Measurements from ENCODE around the gene TTC27.

Gene TTC27

GRCh38 chr2:32668254-32668653, 40.4 kb downstream of the TTC27 start:
- DNase-seq (ENCODE audit: low read depth in 2 of 2), result no peak

GRCh38 chr2:32671885-32672533, 44.2 kb downstream of the TTC27 start:
- peak; percentile 21 to 23 for DNase-seq (ENCODE audit: low read depth in 2 of 2)

- DNase-seq (ENCODE audit: low read depth in 2 of 2), result peak; percentile 34 to 42
Measured at GRCh38 chr2:32678825-32679224, 51.0 kb downstream of the TTC27 start.

- no peak for DNase-seq (ENCODE audit: low read depth in 2 of 2)
Measured at GRCh38 chr2:32680942-32681341, 53.1 kb downstream of the TTC27 start.

GRCh38 chr2:32683520-32684086, 55.8 kb downstream of the TTC27 start:
- DNase-seq (ENCODE audit: low read depth in 2 of 2), result no peak

- DNase-seq (ENCODE audit: low read depth in 2 of 2), result peak; percentile 51 to 64
Measured at GRCh38 chr2:32688541-32688940, 60.7 kb downstream of the TTC27 start.

- no peak for DNase-seq (ENCODE audit: low read depth in 2 of 2)
Measured at GRCh38 chr2:32691678-32692077, 63.8 kb downstream of the TTC27 start.

GRCh38 chr2:32696439-32696838, 68.6 kb downstream of the TTC27 start:
- no peak for DNase-seq (ENCODE audit: low read depth in 2 of 2)

- DNase-seq (ENCODE audit: low read depth in 2 of 2), result peak; percentile 64 to 68
Measured at GRCh38 chr2:32697156-32697555, 69.3 kb downstream of the TTC27 start.

- no peak for DNase-seq (ENCODE audit: low read depth in 2 of 2)
Measured at GRCh38 chr2:32699151-32699550, 71.3 kb downstream of the TTC27 start.

- no peak for DNase-seq (ENCODE audit: low read depth in 2 of 2)
Measured at GRCh38 chr2:32701806-32702205, 74.0 kb downstream of the TTC27 start.

GRCh38 chr2:32702303-32703064, 74.6 kb downstream of the TTC27 start:
- no peak for DNase-seq (ENCODE audit: low read depth in 2 of 2)

GRCh38 chr2:32706815-32707579, 79.1 kb downstream of the TTC27 start:
- DNase-seq (ENCODE audit: low read depth in 2 of 2), result no peak

GRCh38 chr2:32711219-32711618, 83.4 kb downstream of the TTC27 start:
- DNase-seq (ENCODE audit: low read depth in 2 of 2), result peak; percentile 84 to 85

- DNase-seq (ENCODE audit: low read depth in 2 of 2), result peak in 1 of 2 experiments; percentile 51
Measured at GRCh38 chr2:32711908-32712501, 84.2 kb downstream of the TTC27 start.

- no peak for DNase-seq (ENCODE audit: low read depth in 2 of 2)
Measured at GRCh38 chr2:32712870-32713269, 85.0 kb downstream of the TTC27 start.

GRCh38 chr2:32714521-32714920, 86.7 kb downstream of the TTC27 start:
- no peak for DNase-seq (ENCODE audit: low read depth in 2 of 2)

GRCh38 chr2:32715391-32715841, 87.6 kb downstream of the TTC27 start:
- no peak for DNase-seq (ENCODE audit: low read depth in 2 of 2)

- no peak for DNase-seq (ENCODE audit: low read depth in 2 of 2)
Measured at GRCh38 chr2:32715981-32716380, 88.1 kb downstream of the TTC27 start.

- DNase-seq (ENCODE audit: low read depth in 2 of 2), result no peak
Measured at GRCh38 chr2:32716598-32716997, 88.7 kb downstream of the TTC27 start.

- no peak for DNase-seq (ENCODE audit: low read depth in 2 of 2)
Measured at GRCh38 chr2:32718752-32719151, 90.9 kb downstream of the TTC27 start.

GRCh38 chr2:32719430-32719829, 91.6 kb downstream of the TTC27 start:
- DNase-seq (ENCODE audit: low read depth in 2 of 2), result no peak
